Measurements from ENCODE around the gene KLF3. TPM values are rescaled to one million over a fixed set of nuclear protein-coding genes. Genes with fewer than 3 reads are reported as not detected.

KLF3 gene
- total RNA-seq, 1 experiment from 2014 or later = 29.0 TPM

GRCh38 chr4:38620065-38620464 lies 43.9 kb upstream of the KLF3 start:
- no peak overlapping the region for H3K4me3 Mint-ChIP-seq
- Histone ChIP-seq H3K4me1 (ENCODE audit: insufficient read depth, low read length) (no peaks in the 10 kb centered on the region), H3K23ac (ENCODE audit: insufficient read length, low read depth, low read length) (no peak overlapping the region), H3K27me3 (ENCODE audit: insufficient read depth, low read length) (no peaks in the 10 kb centered on the region), H4K20me1 (ENCODE audit: control insufficient read depth, insufficient read depth, insufficient read length) (no peaks in the 10 kb centered on the region), H3K4ac (ENCODE audit: low read depth, low read length) (no peak overlapping the region), H2BK20ac (ENCODE audit: low read depth, low read length, poor library complexity, severe bottlenecking) (no peak overlapping the region), H3K27ac (ENCODE audit: insufficient read length, low read depth, low read length) (no peak overlapping the region), H4K91ac (ENCODE audit: insufficient read length, low read depth, low read length) (no peak overlapping the region), H3K4me2 (ENCODE audit: insufficient read depth, insufficient read length, low read length) (no peak overlapping the region), H2BK5ac (ENCODE audit: insufficient read length, low read length) (no peak overlapping the region), H3K56ac (ENCODE audit: insufficient read length, low read depth, low read length) (no peak overlapping the region), H3K9ac (ENCODE audit: extremely low read depth, insufficient read length, low read length) (no peak overlapping the region), H2BK15ac (ENCODE audit: low read depth, low read length) (no peak overlapping the region), H2AFZ (ENCODE audit: low read length) (no peak overlapping the region), H4K8ac (replicated peaks; ENCODE audit: insufficient read length, low read depth, low read length) (no peak overlapping the region), H4K5ac (ENCODE audit: insufficient read length, low read depth, low read length) (no peak overlapping the region), H3K14ac (ENCODE audit: insufficient read depth, low read length) (no peak overlapping the region), H3T11ph (ENCODE audit: low read length) (no peak overlapping the region), H3K79me1 (ENCODE audit: insufficient read depth, low read depth, low read length, poor library complexity, severe bottlenecking) (no peaks in the 10 kb centered on the region), H2BK120ac (ENCODE audit: low read depth, low read length, poor library complexity, severe bottlenecking) (no peak overlapping the region), H3K18ac (ENCODE audit: insufficient read length, low read depth, low read length) (no peak overlapping the region), H3K9me3 (ENCODE audit: control insufficient read depth, low read depth, low read length) (no peaks in the 10 kb centered on the region), H3K79me2 (ENCODE audit: insufficient read depth, low read length) (no peaks in the 10 kb centered on the region), H2AK5ac (ENCODE audit: insufficient read length, low read length) (no peak overlapping the region), H2BK12ac (ENCODE audit: insufficient read length, low read depth, low read length) (no peak overlapping the region), H3K23me2 (ENCODE audit: insufficient read length, low read depth, low read length, poor library complexity, severe bottlenecking) (no peaks in the 10 kb centered on the region)
- peaks cover 0 to 1% (median 0%) of the 10 kb centered on the region in 3 experiments; a peak in 2 of 7 replicates for H3K36me3 Mint-ChIP-seq (ENCODE audit: insufficient read depth in 1 of 3, low read depth in 3 of 3)
- DNase-seq = no peak
- TF ChIP-seq CTCF (conservative IDR thresholded peaks at IDR 0.05) = no peak
- no peaks in the 10 kb centered on the region; the same call in 1 of the 2 replicates for H3K27me3 Mint-ChIP-seq (ENCODE audit: low read depth)
- H3K4me1 Mint-ChIP-seq = peaks cover 4 to 9% of the 10 kb centered on the region in 2 experiments
- no CpG with 5 or more reads among the region's 1 CpG for WGBS (ENCODE audit: extremely low coverage, insufficient read length, low lambda C conversion rate)
- H3K9me3 Mint-ChIP-seq = no peaks in the 10 kb centered on the region
- peak overlapping the region in 1 of 3 experiments; percentile 38; a peak in 1 of 7 replicates for H3K27ac Mint-ChIP-seq
